GM19099 (cell line): ENCODE results near the gene HSPA9.

Source experiments
- POLR2A ChIP-seq: IDR thresholded peaks from 3 replicates; pipeline ENCODE4 v1.6.1; 2011; ENCODE audit warnings: low read depth; ENCODE audit not compliant: insufficient read length; ENCODE audit errors: extremely low read depth

Gene HSPA9

DNA sequence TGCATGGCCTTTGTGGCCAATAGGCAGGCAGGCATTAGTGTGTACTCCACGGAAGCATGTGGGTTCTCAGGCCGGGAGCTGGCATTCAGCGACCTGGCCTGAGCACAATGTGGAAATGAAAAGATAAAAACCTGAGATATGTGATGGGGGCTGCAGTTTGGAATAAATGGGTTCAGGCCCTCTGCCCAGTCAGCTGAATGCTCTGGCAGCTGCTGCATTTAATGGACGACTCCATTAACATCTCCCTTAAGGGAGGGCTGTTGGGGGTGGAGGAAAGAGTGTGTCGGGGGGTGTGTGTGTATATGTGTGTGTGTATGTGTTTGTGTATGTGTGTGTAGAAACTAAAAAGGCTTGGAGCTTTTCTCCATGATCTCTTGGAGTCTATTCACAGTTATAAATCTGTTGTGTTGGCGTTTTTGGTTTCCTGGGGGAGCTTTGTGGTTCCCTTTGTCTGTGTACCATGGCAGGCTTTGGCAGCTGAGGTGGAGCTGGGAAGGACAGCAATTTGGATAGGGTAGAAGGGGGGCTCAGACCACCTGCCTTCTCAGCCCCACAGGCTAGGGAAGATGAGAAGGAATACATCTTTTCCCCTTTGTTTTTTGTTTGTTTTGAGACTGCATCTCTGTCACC is 27.3 kb upstream of the HSPA9 start:
- no peak for TF ChIP-seq POLR2A

GRCh38 chr5:138601444-138601843 is 26.2 kb upstream of the HSPA9 start:
- TF ChIP-seq POLR2A: no peak

- TF ChIP-seq POLR2A: no peak
Observed at GRCh38 chr5:138600446-138600845, 25.2 kb upstream of the HSPA9 start.

DNA sequence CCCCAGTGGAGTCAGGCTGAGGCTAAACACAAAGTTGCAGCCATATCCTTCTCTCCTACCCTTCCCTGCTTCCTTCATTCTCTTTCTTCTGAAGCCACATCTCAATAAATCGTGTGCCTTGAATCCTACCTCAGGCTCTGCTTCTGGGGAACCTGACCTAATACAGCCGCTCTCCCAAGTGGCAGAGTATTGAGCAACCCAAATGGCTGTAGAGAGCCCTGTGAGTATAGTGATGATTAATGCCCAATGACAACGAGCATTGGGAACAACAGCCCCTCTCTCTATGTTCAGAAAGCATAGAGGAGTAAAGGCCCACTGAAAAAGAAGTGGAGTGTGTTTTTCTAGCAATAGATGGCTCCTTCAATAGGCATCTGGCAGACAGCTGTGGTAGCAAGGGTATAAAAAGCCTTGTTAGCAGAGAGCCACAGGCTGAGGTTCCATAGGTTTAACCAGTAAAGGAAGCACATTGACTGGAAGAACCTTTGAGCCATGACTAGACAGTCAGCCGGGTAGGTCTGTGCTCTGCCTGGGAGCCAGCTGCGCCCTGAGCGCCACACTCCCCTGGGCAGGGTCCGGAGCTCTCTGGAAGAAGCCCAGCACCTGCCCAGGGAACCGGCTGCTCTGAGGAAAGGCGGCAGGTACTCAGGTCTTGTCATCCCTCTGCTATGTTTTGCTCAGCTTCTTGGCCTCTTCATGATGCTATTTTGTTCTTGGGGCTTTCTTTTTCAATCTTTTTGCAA is 22.6 kb upstream of the HSPA9 start:
- no peak for TF ChIP-seq POLR2A

DNA sequence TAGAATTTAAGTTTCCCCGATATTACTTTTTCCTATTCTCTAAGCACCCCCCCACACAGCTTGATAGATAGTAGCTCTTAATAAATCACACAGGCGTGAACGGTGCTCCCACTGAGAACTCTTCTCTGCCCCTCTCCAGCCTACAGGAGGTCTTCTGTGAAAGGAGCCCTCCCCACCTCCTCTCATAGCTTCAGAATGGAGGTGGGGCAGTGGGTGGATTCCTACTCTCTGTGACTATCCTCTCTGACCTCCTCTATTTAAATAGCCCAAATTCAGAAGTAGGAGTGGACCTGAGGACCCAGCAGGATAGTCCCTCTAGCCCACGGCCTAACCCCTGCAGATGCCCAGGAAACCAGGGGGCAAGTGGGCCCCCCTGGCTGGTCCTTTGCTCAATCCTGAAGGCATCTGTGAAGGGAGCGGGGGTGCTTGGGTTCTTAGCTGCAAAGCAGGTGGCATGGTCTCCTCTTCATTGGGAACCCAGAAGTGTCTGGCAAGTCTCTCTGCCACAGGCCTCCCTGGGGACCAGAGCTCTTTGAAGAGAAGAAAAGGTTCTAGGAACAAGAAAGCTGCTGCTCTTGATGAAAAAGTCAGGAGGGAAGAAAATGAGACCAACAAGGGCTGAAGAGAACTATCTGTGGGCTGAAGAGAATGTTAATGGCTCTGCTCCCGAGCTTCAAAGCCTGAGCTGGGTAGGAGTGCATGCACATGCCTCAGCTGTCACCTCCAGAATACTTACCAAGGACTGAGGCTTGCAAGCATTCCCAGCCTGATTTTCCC is 21.1 kb upstream of the HSPA9 start:
- no peak for TF ChIP-seq POLR2A

DNA sequence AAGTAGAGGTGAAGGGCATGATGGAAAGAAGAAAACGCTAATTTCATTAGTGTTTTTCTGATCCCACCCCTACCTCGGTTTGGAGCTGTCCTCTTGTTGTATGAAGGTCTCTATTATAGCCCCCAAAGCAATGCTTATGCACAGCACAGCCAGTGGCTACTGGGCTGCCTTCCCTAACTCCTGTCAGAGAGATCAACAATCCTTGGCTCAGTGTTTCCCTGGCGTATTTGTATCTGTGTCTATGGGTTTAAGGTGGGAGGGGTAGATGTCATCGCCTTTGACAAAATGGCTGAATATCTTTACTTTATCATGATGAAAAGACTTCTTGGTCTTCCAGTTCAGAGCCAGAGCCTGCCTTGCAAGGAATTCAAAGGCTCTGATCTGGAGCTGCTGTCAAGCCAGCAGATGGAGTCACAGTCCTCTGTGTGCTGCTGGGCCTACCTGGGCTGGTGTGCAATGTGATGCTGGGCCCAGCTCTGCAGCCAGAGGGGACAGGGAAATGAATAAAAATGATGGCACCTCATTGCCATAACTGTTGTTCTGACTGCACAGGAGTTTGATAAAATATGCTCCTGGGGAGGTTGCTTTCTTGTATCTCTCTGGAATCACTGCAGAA is 20.1 kb upstream of the HSPA9 start:
- TF ChIP-seq POLR2A: no peak

GRCh38 chr5:138594305-138595058 is 19.3 kb upstream of the HSPA9 start:
- no peak for TF ChIP-seq POLR2A

GRCh38 chr5:138588013-138588788 is 13.0 kb upstream of the HSPA9 start:
- TF ChIP-seq POLR2A: no peak

DNA sequence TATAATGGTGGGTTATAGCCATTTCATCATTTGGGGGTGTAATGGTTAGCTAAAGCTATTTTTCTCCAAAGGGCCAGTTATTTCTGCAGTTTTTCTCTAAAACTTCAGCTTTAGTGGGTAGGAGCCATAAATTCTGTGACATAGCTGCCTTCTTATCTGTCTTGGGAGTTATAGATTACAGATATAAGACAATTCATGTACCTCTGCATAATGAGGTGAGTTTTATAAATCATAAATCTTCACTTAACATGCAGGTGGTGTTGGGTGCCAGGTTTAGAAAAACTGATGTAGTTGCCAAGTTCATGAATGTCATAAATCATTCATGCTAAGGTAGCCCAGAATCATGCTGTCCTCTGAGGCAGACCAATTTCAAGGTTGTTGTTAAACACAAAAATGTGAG is 10.0 kb upstream of the HSPA9 start:
- no peak for TF ChIP-seq POLR2A

GRCh38 chr5:138583984-138584637 is 8.9 kb upstream of the HSPA9 start:
- no peak for TF ChIP-seq POLR2A

- TF ChIP-seq POLR2A: no peak
Observed at GRCh38 chr5:138582959-138583358, 7.8 kb upstream of the HSPA9 start.

DNA sequence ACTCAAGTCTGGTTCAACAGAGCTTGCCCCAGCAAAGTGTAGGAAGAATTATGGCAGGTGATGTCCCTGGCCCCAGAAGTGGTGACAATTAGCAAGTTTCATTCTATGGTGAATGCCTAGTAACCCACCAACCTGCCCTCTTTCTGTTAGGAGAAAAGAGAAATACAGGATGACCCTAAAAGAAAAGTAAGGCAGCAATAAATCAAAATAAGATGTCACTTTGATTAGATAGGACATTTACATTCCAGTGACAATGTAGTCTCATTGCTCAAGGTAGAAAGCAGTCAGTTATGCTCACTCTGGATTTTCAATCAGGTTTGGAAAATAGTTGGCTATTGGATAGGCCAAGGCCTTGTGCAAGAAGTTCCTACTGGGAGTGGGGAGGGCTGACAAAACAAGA is 5.6 kb upstream of the HSPA9 start:
- no peak for TF ChIP-seq POLR2A

DNA sequence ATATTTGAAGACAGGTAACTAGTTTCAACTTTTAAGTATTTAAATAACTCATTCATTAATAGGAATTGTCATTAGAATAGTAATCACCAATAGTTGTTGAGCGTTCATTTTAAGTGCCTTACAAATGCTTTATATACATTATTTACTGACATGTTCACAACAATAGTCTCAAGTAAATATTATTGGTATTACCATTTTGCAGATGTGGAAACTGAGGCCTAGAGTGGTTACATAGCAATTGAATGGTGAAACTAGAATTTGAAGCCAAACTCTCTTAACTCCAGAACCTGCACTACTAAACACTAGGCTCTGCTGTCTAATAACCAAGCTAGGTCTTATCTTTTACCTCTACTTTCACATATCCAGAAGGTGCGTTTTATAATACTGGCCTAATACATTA is 4.8 kb upstream of the HSPA9 start:
- no peak for TF ChIP-seq POLR2A

- no peak for TF ChIP-seq POLR2A
Observed at GRCh38 chr5:138579517-138579863, 4.3 kb upstream of the HSPA9 start.
